ENCODE data around the gene GALNT17. TPM values are rescaled to one million over a fixed set of nuclear protein-coding genes. Genes with fewer than 3 reads are reported as not detected.

The GALNT17 gene
- polyA plus RNA-seq, 2 of the 4 experiments (the other 2 are of a cell fraction) = not detected

GRCh38 chr7:71414490-71414889 is 282.5 kb downstream of the GALNT17 start (continued):
- no peak for TF ChIP-seq REST (IDR thresholded peaks at IDR 0.05)
- no peak for TF ChIP-seq CBX8 (IDR thresholded peaks at IDR 0.05)

GRCh38 chr7:71419546-71420337 is 287.8 kb downstream of the GALNT17 start:
- no peaks in the 10 kb centered on the region for H3K4me1 ChIP-seq
- WGBS (ENCODE audit: missing lambda C conversion rate) = 15% methylated on average over 12 of the region's 12 CpGs
- no peak for TF ChIP-seq JUNB (IDR thresholded peaks at IDR 0.05)
- TF ChIP-seq KDM1A (IDR thresholded peaks at IDR 0.05; ENCODE audit: low read depth) = no peak
- no peak for TF ChIP-seq RARB (CRISPR knock-in tag; IDR thresholded peaks at IDR 0.05)
- no peak for TF ChIP-seq HOXB5 (CRISPR knock-in tag; IDR thresholded peaks at IDR 0.05)
- TF ChIP-seq SMC3 (IDR thresholded peaks at IDR 0.05) = no peak
- TF ChIP-seq KDM5A (IDR thresholded peaks at IDR 0.05) = no peak
- no peak for TF ChIP-seq GATA3 (IDR thresholded peaks at IDR 0.05; ENCODE audit: borderline replicate concordance)
- no peak for TF ChIP-seq SREBF2 (IDR thresholded peaks at IDR 0.05)
- no peak for TF ChIP-seq CHD2 (IDR thresholded peaks at IDR 0.05; ENCODE audit: low read length, partially characterized antibody)
- TF ChIP-seq JUN (IDR thresholded peaks at IDR 0.05) = no peak
- TF ChIP-seq CEBPB (IDR thresholded peaks at IDR 0.05) = no peak
- no peak for TF ChIP-seq EHMT2 (IDR thresholded peaks at IDR 0.05; ENCODE audit: low read depth)
- no peak for TF ChIP-seq HOXA7 (CRISPR knock-in tag; IDR thresholded peaks at IDR 0.05)
- no peak for TF ChIP-seq RFX5 (IDR thresholded peaks at IDR 0.05)
- no peak for TF ChIP-seq NR3C1 (IDR thresholded peaks at IDR 0.05)
- no peak for TF ChIP-seq NFE2L2 (conservative IDR thresholded peaks at IDR 0.05; ENCODE audit: low read length)
- TF ChIP-seq ELK1 (IDR thresholded peaks at IDR 0.05; ENCODE audit: low read depth, low read length) = no peak
- no peak for TF ChIP-seq MAX (IDR thresholded peaks at IDR 0.05)
- TF ChIP-seq BCL3 (IDR thresholded peaks at IDR 0.05) = no peak
- TF ChIP-seq ATOH8 (CRISPR knock-in tag; IDR thresholded peaks at IDR 0.05; ENCODE audit: low read depth) = no peak
- H3K4me2 ChIP-seq = no peak overlapping the region
- ChIA-PET POLR2A (no interaction called here), CTCF (no interaction called here)
- ATAC-seq = no peak
- no peak overlapping the region for H3K27ac ChIP-seq
- no peak for FAIRE-seq
- no peak for DNase-seq (ENCODE audit: low read depth in 1 of 2, low spot score in 1 of 2)
- H3K9me3 ChIP-seq = no peaks in the 10 kb centered on the region
- H3K4me3 ChIP-seq = no peak overlapping the region
